ENCODE measurements around the gene RPS19BP1. TPM values are rescaled to one million over a fixed set of nuclear protein-coding genes. Genes with fewer than 3 reads are reported as not detected.

The RPS19BP1 gene
- total RNA-seq, 2 donors from 2014 or later: 186 to 264 TPM

- H3K4me3 ChIP-seq: peak overlapping the region in 1 of 2 donors; percentile 4
- TF ChIP-seq POLR2A (IDR thresholded peaks at IDR 0.05): peak; percentile 11
- peak; percentile 92 for TF ChIP-seq POLR2AphosphoS5 (IDR thresholded peaks at IDR 0.05)
- peak; percentile 98 to 99 (median 98) for TF ChIP-seq CTCF (IDR thresholded peaks at IDR 0.05)
- WGBS: 33% methylated on average over 25 of the region's 32 CpGs
- H3K9me3 ChIP-seq: no peaks in the 10 kb centered on the region
- peak overlapping the region; percentile 62 to 64 for H3K27ac ChIP-seq
- H3K36me3 ChIP-seq: peaks cover 0 to 5% of the 10 kb centered on the region in 2 donors
- peaks cover 41% of the 10 kb centered on the region for H3K4me1 ChIP-seq (replicated peaks)
- intact Hi-C loops (cut with DNase I): loop anchor here (2.0 to 10.0 kb wide), 3 partner anchors 37 to 212 kb away; partner anchors contain the start of gene SYNGR1
- DNase-seq (ENCODE audit: low spot score): peak; percentile 92
- H3K27me3 ChIP-seq (replicated peaks; ENCODE audit: insufficient read depth): no peaks in the 10 kb centered on the region
Measured at GRCh38 chr22:39528681-39529486, 3.7 kb downstream of the RPS19BP1 start.

GRCh38 chr22:39528080-39528661, 4.4 kb downstream of the RPS19BP1 start:
- DNase-seq (ENCODE audit: low spot score): no peak
- Histone ChIP-seq H3K4me1 (replicated peaks) (peaks cover 47% of the 10 kb centered on the region), H3K4me3 (peak overlapping the region in 1 of 2 donors; percentile 4), H3K27me3 (replicated peaks; ENCODE audit: insufficient read depth) (no peaks in the 10 kb centered on the region), H3K36me3 (peaks cover 0 to 5% of the 10 kb centered on the region in 2 donors), H3K9me3 (no peaks in the 10 kb centered on the region), H3K27ac (peak overlapping the region; percentile 62 to 64)
- intact Hi-C loops (cut with DNase I): loop anchor here (2.0 to 10.0 kb wide), 3 partner anchors 36 to 211 kb away; partner anchors contain the start of gene SYNGR1
- TF ChIP-seq CTCF (IDR thresholded peaks at IDR 0.05) (no peak), POLR2AphosphoS5 (IDR thresholded peaks at IDR 0.05) (no peak), POLR2A (IDR thresholded peaks at IDR 0.05) (no peak)
- WGBS: 47% methylated on average over 12 of the region's 12 CpGs

GRCh38 chr22:39527481-39527961, 5.0 kb downstream of the RPS19BP1 start:
- Histone ChIP-seq H3K9me3 (no peaks in the 10 kb centered on the region), H3K27ac (peak overlapping the region; percentile 62 to 64), H3K4me3 (no peak overlapping the region), H3K4me1 (replicated peaks) (peaks cover 48% of the 10 kb centered on the region), H3K27me3 (replicated peaks; ENCODE audit: insufficient read depth) (no peaks in the 10 kb centered on the region), H3K36me3 (peaks cover 0 to 6% of the 10 kb centered on the region in 2 donors)
- peak; percentile 69 for DNase-seq (ENCODE audit: low spot score)
- 36% methylated on average over 6 of the region's 6 CpGs for WGBS
- no peak for TF ChIP-seq CTCF (IDR thresholded peaks at IDR 0.05)
- peak; percentile 59 for TF ChIP-seq POLR2AphosphoS5 (IDR thresholded peaks at IDR 0.05)
- intact Hi-C loops (cut with DNase I): loop anchor here (5.0 to 10.0 kb wide), 2 partner anchors 35 to 183 kb away; partner anchors contain the start of gene SYNGR1

GRCh38 chr22:39526736-39527171, 5.8 kb downstream of the RPS19BP1 start:
- peak overlapping the region in 1 of 2 donors; percentile 62 for H3K27ac ChIP-seq
- H3K4me3 ChIP-seq: no peak overlapping the region
- peaks cover 2 to 14% of the 10 kb centered on the region in 2 donors for H3K36me3 ChIP-seq
- intact Hi-C loops (cut with DNase I): loop anchor here (5.0 to 10.0 kb wide), 2 partner anchors 34 to 182 kb away; partner anchors contain the start of gene SYNGR1
- H3K9me3 ChIP-seq: no peaks in the 10 kb centered on the region
- no peak for TF ChIP-seq POLR2A (IDR thresholded peaks at IDR 0.05)
- no peak for TF ChIP-seq CTCF (IDR thresholded peaks at IDR 0.05)
- no peak for TF ChIP-seq POLR2AphosphoS5 (IDR thresholded peaks at IDR 0.05)
- no peaks in the 10 kb centered on the region for H3K27me3 ChIP-seq (replicated peaks; ENCODE audit: insufficient read depth)
- DNase-seq (ENCODE audit: low spot score): no peak
- peaks cover 48% of the 10 kb centered on the region for H3K4me1 ChIP-seq (replicated peaks)
- 73% methylated on average over 4 of the region's 4 CpGs for WGBS
